Activated CD8-positive, alpha-beta memory T cell treated with anti-CD3 and anti-CD28 coated beads, Interleukin-2, amount 50 U/mL, for 24 hours (primary cell): Measurements from ENCODE around the gene PDE4D.

ENCODE experiments used
- DNase-seq: peaks from one replicate; pipeline ENCODE4 v3.0.0-alpha.2; 2020; ENCODE audit errors: extremely low read depth

Gene PDE4D

DNA sequence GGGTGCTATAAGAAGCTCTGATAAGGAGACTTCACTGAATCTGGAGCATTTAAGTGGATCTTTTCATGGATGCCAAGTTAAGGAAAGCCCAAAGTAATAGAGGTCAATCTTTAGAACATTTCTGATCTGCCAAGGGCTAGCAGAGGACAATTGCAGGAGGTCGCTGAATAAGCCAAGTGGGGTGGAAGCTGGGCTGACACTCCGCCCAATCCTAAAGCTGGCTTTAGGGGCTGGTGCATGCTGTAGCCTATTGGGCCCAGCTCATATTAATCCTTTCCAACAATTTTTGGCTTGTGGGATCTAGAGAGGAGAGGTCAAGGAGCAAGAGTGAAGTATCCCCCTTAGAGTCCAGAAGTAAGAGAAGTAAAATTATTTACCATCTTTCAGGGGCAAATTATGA lies 784.1 kb downstream of the PDE4D start:
- no peak for DNase-seq

DNA sequence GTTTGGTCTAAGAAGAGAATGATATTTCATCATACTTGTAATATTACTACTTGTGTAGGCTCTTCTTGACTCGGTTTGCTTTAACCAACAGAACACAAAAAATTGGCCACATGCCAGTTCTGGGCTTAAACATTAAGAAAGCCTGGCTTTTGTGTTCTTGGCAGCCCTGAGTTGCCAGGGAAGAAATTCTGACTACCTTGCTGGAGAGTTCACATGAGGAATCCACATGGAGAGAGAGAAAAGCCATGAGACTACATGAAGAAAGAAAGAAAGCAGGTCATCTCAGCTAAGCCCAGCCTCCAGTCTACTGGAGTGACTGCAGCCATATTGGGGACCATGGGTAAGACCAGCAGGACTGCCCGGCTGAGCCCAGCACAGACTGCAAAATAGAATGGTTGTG lies 785.8 kb downstream of the PDE4D start:
- DNase-seq = no peak

DNA sequence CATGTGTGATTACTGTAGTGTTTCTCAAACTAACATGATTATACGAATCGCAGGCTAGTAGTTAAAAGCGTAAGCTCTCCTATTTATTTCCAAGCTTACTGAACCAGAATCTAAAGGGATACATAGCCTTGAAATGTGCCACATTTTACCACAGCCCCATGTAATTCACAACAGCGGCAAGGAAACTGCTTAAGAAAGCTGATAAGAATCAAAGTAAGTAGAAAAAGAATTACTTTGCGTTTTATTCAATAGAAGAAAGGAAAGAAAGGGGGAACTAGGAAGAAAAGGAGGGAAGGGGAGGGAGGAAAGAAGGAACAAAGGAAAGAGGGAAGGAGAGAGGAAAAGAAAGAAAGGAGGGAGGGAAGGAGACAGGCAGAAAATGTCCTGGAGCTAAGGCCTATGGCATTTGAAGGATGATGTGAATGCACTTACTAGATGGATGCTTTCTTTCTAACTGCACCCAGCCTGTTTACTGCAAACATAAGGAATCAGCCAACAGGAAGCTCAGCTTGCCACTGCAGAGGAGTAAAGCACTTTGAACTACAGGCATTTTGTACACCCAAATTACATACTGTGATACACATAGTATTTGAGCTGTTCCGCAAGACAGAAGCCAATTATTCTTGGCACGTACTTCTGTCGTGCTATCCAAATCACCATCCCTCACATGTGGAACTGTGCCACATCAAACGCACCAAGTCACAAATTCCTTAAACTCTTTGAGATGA lies 789.0 kb downstream of the PDE4D start:
- DNase-seq = no peak

DNA sequence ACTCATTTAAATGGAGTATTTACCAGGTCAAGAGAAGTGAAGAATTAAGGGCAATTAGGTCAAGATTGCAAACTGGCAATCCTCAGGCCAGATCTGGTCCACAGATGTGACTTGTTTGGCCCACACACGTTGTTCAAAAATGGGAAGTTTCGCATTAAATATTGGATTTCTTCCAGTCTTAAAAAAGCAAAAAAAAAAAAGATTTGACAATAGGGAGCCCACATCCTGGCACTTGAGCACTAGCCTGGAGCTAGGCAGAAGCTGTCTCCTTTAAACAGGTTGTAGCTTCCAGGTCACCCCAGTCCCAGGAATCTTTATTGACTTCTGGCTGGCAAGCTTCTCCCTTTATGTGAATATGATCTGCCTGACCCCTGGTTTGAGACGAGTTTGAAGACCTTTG lies 790.2 kb downstream of the PDE4D start:
- no peak for DNase-seq

DNA sequence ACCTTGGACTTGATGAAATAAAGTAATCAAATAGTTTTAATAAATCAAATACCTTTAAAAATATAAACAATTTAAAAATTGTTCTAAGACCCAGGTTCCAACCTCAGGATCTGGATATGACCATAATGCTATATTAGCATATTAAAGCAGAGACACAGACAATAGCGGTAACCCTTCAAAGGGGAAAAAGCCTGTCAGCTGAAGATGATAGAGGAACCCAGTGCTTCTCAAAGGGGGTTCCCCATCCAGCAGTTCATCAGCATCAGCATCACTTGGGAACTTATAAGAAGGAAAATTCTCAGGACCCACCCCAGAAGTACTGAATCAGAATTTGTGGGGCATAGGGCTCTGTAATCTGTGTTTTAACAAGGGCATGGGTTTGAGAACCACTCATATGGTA lies 791.1 kb downstream of the PDE4D start:
- DNase-seq = no peak

DNA sequence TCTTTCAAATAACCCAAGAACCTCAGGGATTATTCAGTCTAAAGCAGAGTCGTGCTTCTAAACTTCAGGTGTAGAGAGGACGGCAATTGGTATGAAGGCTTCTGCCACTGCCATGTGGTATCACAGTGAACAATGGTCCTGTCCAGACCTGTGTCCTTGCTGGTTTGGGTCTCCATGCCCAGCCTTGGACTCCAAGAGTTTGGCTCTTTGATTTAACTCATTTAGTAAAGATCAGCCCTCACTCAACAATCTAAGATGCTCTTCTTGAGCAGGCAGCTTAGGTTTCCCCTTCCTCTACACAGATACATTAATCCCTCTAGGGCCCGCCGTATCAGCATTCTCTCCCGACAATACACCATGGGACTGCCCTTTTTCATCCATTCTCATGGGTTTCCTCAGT lies 792.7 kb downstream of the PDE4D start:
- no peak for DNase-seq

DNA sequence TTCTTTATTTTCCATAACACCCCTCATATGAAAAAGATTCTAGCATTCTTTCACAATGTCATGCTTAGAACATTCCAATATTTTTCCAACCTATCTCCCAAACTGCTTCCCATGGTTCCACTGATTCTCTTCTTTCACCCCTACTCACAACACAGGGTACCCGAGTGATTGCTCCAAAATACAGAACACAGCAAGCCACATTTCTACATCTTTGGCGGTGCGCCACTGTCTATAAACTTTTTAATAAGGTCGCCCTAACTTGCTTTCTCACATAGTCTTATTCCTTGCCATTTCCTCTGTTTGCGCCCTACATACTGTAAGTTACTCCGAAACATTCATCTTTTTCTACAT lies 793.6 kb downstream of the PDE4D start:
- no peak for DNase-seq

DNA sequence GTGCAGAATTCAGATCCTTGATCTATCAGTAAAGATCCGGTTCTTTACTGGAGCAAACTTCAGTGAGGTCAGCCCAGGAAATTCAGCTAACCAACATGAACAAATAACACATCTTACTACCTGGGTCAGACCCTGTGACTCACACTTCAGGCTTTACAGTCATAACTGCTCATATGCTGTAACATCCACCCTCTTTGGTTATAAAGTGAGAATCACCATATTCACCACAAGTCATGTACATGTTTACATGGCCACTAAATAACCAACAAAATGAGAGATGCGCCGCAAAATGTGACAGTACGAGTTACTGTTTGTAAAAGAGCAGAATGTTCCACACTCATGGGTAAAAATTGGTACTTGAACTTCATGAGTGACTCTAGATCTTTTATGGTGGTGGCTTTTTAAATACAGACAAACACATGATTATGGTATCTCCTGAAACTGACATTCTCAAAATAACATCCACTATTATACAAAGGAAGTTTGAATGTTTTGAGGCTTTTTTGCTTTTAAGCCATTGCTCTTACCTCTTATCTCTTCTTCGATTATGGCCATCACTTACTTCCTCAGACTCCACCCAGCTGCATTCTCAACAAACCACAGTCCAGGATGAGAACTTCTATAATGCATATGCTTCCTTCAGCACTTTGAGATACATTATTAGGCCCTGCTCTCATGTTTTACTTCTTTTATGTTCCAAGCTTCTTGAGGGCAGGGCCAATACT lies 794.1 kb downstream of the PDE4D start:
- DNase-seq = no peak

DNA sequence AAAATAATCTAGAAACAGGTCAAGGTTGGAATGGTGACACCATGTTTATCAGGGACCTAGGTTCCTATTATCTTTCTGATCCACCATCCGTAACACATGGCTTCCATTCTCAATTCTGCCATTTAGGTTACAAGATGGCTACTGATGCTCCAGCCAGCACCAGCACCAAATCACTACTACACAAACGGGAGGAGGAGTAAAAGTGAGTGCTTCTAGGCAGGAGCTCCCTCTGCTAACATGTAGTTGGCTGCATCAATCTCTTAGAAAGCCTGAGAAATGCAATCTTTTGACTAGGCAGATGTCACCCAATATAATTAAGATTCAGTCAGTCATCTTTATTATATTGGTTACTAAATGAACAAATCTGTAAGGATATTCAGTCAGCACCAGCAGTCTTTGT lies 794.8 kb downstream of the PDE4D start:
- DNase-seq = no peak

DNA sequence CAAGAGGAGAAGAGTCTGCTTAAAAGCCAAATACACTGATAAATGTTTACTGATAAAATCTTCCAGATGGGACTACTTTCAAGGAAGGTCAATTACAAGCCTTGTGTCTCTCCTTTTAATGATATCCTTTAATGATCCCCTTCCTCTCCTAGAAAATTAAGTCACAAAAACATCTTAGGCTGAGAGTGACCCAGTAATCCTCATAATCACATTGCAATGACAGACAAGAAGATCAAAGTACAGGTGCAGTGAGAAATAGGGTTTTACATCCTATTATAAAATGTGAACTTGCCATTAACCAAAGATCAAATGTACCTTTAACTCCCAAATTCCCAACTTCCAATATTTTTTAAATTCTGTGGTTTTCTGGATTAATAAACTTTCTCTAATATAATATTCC lies 795.8 kb downstream of the PDE4D start:
- DNase-seq = no peak

DNA sequence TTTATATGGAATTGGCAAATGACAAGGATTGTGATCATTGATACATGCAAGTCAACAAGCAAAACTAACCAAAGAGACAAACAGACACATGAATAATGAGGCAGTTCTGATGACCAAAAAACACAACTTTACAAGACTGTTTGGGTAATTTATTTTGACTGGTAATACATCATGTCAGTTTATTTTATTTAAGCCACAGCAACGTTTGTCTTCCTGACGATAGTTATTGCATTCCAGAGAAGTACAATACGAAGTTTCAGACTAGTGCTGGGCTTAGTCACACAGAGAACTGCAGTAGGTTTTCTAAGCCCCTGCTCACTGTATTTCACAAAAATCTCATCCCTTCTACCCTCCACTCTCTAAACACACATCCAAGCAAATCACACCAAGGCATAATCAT lies 796.4 kb downstream of the PDE4D start:
- DNase-seq = no peak

DNA sequence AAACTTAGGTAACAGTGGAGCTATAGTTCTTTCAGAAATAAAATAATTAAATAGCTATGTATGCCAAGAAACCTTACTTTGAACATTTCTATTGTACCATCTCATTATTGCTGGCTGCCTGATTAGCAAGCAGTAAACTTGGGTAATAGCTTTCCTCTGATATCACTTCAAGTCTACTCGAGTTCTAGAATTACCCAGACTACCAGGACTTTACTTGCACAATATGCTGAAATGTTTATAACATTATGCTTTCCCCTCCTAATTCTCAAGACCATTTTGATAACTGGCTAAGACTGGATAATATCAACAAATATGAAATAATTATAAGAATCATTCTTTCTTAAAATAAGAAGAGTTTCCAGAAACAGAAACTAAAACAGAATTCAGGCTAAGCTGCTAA lies 798.0 kb downstream of the PDE4D start:
- DNase-seq = no peak

DNA sequence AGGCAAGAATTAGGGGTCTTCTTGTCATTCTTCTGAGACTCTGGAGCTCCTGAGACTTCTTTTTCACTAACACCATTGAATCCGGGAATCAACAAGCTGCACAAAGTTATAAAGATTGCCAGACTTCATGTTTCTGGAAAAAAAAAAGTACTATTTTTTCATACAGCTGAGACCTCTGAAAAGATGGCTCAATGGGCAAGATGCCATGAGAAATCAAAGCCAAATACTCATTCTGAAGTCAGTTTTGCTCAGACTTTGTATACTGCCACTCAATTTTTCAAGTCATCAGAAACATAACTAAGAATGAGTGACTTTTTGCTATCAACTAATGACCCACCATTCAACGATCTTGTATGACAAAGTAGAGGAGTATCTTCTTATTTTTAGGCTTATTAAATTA lies 798.7 kb downstream of the PDE4D start:
- no peak for DNase-seq

DNA sequence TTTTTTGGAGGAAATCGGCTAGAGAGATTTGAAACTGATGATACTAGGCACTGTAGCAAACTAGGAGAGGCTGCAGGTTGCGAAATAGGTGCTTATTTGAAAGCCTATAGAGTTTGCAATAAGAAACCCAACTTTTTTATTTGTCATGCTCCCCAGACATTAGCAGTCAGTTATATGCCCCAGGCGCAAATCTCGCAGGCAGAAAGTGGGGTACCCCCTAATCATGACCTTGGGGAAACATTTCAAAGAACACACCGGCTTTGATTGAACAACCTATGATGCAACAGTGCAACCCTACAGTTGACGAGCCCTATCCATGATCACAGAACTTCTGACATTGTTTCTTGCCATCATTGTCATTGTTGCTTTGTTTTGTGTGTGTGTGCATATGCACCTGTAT lies 800.2 kb downstream of the PDE4D start:
- DNase-seq = no peak

DNA sequence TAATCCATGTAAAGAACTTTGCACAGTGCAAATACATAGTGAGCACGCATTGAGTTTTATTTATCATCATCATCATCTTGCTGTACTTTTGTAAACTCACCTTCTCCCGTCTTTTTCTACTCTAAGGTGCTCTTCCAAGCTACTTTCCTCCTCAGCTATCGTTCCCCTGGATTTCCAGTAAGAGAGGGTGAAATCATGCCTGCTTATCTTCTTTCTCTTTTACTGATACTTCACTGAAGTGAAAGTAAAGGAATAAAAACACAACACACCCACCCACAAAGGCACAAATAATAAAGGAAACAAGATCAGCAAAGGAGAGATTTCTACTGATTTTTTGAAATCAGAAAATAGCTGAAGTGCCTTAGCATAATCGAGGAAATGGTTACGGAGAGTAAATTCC lies 800.8 kb downstream of the PDE4D start:
- no peak for DNase-seq

DNA sequence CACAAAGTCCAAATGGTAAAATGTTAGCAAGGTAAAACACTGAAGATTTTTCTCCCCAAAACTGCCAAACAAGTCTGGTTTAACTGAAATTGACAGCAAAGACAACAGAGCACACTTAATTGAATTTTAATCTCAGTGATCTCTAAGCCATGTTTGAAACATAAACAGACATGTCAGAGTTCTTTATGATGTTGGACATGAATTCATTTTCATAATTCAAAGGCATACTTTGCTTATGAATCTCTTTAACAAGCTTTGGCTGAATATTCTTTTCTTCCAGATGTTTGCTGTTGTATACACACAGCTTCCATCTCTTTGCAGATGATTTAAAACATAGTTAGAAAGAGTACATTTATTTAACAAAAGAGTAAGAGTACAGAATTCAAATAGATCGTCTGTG lies 801.6 kb downstream of the PDE4D start:
- no peak for DNase-seq

DNA sequence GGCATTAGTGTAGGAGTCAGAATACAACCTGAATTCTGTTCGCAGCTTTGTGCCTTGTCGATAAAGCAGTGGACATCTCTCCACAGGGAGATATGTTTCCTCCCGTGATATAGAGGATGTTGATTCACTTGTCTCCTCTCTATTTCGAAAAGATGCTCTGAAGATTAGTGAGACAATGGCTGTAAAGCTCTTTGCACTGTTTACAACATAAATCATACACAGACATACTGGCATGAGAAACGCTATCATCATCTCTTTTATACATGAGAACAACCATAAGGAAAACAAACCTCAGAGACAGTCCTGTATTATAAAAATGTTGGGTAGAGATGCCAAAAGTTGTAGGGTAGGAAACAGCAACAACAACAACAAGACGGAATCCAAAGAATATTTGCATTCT lies 803.2 kb downstream of the PDE4D start:
- DNase-seq = no peak

DNA sequence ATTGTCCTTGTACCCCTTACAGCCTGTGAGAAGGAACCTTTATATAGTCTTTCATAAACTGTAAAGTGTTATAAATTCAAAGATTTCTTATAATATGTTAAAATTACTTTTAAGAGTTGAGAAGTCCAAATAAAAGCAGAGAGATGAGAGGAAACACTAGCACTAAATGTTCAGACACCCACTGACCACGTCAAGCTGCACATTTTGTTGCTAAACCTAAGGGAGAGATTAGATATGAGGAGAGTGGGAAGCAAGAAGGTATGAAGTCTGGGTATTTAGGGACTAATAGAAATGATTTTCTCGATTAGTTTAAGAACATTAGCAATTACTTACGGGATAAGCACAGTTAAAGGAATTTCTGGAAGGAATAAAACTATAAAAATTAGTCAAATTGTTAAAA lies 803.8 kb downstream of the PDE4D start:
- no peak for DNase-seq

DNA sequence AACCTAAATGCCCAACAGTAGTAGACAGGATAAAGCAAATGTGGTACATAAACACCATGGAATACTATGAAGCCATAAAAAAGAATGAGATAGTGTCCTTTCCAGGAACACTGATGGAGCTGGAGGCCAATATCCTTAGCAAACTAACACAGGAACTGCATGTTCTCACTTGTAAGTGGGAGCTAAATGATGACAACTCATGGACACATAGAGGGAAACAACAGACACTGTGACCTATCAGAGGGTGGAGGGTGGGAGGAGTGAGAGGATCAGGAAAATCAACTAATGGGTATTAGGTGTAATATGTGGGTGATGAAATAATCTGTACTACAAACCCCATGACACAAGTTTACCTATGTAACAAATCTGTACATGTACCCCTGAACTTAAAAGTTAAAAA lies 805.0 kb downstream of the PDE4D start:
- DNase-seq = no peak

DNA sequence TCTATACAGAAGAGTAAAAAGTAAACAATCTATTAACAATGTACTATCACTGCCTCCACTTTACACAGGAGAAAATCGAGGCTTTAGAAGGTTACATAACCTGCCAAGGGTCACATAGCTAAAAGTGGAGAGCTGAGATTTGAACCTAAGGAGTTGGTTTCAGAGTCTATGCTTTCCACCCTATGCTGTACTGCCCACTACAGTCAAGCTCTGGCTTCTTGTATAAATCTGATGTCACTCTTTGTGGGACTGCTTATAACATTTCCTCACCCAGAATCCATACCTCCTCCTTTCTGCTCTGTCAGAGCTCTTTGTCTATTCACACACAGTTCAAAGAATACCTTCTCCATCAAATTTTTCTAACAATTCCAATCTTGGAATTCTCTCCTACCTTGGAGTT lies 807.5 kb downstream of the PDE4D start:
- no peak for DNase-seq

DNA sequence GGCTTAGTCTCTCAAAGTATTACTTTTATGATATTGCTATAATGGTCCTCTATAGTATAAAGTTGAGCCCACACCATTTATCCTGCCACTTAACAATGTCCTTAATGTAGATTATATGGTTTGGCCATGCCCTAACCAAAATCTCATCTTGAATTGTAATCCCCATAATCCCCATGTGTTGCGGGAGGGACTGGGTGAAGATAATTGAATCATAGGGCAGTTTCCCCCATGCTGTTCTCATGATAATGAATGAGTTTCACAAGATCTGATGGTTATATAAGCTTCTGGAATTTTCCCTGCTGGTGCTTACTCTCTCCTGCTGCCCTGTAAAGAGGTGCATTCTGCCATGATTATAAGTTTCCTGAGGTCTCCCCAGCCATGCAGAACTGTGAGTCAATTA lies 811.8 kb downstream of the PDE4D start:
- no peak for DNase-seq

DNA sequence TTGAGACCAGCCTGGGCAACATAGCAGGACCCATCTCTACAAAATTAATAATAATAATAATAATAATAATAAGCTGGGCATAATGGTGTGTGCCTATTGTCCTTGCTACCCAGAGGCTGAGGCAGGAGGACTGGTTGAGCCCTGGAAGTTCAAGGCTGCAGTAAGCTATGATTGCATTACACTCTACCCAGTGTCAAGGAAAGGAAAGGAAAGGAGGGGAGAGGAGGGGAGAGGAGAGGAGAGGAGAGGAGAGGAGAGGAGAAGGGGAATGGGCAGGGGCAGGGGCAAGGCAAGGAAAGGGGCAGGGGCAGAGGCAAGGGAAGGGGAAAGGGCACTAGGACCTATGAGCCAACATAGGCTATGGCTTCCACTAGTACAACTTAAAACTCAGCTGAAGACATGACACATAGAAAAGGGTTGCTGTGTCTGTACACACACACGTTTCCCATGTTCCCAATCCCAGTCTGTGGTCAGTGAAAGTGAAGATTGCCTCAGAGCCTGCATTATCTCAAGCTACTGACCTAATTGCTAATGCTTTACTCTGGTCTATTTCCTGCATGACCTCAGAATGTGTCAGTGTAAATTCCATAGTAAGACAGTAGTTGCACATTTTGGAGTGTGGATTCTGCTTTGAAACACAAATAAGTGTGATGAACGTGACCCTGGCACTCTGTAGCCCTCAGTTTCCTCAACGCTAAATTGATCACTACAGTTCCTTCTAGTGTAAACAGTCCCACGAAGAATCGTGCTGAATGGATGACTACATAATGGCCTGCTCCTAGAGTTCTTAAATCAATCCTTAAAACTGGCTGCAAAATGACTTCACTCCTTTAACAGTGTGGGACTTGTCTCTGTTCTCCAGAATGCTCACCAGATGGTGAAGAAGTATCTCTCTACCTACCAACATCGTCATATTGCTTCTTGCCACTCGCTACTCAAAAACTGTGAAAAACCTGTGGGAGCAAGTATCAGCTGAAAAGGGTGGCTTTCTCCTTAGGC lies 813.6 kb downstream of the PDE4D start:
- DNase-seq = no peak
